GM15510 (cell line): Measurements from ENCODE around the gene EGLN3.

ENCODE experiments used
- POLR2A ChIP-seq: IDR thresholded peaks from 3 replicates; pipeline ENCODE4 v1.6.1; 2011; ENCODE audit warnings: borderline replicate concordance; ENCODE audit not compliant: insufficient read length; ENCODE audit errors: extremely low read depth

EGLN3 gene

GRCh38 chr14:33914676-33915516 is 36.0 kb downstream of the EGLN3 start:
- no peak for TF ChIP-seq POLR2A

DNA sequence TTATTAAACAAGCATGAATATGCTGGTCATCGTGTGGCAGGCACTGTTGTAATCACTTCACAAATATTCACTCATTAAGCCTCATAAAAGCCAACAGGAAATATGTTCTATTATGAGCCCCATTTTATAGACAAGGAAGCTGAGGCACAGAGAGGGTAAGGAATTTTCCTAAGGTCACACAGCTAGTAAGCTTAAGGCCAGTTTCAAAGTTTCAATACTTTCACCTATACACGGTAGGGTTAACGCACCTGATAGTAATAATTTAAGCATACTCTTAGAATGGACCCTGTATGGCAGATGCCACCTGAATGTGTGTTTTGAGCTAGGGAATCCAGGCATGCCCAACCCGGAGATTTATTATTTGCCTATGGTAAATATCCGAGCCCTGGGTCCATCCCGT is 39.8 kb downstream of the EGLN3 start:
- TF ChIP-seq POLR2A: no peak

- no peak for TF ChIP-seq POLR2A
Measured at GRCh38 chr14:33910435-33910834, 40.4 kb downstream of the EGLN3 start.

- no peak for TF ChIP-seq POLR2A
Measured at GRCh38 chr14:33909380-33910084, 41.3 kb downstream of the EGLN3 start.

DNA sequence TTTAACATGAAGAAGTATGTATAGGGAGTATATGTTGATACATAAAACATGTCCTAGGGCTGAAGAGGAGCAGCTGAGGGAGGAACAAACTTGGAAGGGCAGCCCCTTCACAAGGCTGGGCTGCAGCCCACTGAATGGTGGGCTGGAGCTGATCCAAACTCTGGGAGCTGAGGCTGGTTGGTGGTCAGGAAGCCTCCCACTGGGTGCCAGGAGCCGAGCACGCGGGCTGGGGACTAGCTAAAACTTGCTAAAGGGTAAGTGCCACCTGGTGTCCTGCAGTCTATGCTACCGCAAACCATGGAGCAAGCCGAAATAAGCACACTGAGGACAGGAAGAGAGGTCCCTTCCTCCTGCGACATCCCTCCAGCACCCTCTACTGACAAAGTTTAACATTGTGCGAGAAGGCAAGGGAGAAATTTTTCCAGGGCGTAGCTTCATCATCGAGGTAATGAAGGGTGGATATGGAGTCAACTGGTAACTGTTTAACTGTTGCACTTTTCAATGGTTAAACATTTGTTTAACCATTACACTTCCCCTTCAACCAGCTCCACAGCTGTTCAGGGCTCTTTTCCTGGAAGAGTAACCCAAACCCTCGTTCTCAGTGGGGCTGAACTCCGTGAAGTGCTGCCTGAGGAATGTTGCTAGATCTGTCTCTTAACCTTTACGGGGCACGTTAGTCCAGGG is 42.2 kb downstream of the EGLN3 start:
- no peak for TF ChIP-seq POLR2A

- no peak for TF ChIP-seq POLR2A
Measured at GRCh38 chr14:33906968-33907367, 43.9 kb downstream of the EGLN3 start.

DNA sequence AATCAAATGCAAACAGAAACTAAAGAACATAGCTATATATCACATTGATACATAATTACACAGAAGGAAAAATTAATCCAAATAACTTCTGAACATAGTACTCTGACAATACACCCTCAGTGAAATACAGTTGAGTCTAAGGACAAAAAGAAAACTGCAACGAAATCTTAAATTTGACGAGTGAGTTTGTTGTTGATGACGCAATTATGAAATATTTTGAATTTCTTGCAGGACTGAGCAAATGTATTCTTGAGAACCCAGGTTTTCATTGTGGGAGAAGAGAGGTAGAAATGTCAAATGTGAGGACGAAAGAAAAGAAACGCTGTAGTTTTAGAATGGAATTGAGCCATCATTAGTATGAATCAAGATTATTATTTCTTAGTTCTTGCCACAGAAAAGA is 46.3 kb downstream of the EGLN3 start:
- no peak for TF ChIP-seq POLR2A

DNA sequence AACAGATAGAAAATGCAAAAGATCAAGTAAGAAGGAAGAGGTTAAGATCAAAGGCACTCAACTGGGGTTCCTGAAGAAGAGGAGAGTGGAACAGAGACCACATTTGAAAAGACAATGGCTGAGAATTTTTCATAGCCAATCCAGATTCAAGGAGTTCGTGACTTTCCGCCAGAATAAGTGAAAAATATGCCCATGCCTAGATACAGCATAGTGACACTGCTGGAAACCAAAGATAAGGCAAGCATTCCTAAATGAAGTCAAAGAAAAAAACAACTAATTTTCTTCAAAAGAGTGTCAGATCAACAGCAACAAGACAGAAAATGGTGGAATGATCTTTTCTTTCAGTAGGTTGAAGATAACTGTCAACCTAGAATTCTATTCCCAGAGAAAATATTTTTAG is 47.5 kb downstream of the EGLN3 start:
- TF ChIP-seq POLR2A: no peak

GRCh38 chr14:33902363-33902762 is 48.5 kb downstream of the EGLN3 start:
- no peak for TF ChIP-seq POLR2A

GRCh38 chr14:33901426-33902155 is 49.3 kb downstream of the EGLN3 start:
- no peak for TF ChIP-seq POLR2A

- no peak for TF ChIP-seq POLR2A
Measured at GRCh38 chr14:33900706-33901105, 50.2 kb downstream of the EGLN3 start.

DNA sequence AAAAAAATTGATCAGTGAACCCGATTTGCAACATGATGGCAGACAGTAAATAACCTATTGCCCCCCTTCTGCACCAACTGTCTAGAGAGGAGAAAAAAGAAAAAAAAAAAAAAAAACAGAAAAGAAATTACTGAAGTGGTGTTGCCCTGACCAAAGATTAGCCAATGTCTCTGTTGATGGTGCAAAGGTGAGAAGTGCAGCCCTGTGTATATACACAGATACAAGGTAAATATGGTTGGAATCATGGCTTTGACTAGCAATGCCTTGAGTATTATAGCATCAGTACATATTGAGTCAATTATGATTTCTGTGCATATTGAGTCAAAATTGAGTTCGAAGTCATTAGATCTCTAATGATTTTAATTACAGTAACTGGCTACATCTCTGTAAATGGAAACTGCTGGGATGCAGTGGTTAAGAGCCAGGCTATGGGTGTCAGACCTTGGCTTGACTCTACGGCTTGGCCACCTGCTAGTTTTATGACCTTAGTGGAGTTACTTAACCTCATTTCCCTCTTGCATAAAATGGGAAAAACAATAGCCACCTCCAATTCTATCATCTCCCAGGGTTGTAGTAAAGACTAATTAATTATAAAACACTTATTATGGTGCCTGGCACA is 51.0 kb downstream of the EGLN3 start:
- no peak for TF ChIP-seq POLR2A

- no peak for TF ChIP-seq POLR2A
Measured at GRCh38 chr14:33897878-33898535, 52.9 kb downstream of the EGLN3 start.

DNA sequence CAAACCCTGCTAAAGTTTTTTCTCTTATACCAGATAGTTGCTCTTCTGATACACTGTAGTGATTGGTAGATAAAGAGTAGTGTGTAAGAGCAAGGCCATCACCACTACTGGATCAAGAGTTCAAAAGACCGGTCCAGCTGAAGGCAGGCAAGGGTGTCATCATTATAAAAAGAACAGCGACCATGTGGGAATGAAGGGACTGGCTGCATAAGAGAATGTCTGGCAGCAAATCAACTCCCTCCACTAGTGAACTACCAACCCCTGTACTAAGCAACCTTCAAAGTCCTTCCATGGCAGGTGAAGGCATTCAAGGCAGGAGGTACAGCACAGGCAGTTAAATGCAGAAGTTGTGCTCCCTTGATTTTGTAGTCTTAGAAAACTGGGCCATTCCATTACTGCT is 53.5 kb downstream of the EGLN3 start:
- TF ChIP-seq POLR2A: no peak
